Measurements from ENCODE around the gene FBXO9. TPM values are rescaled to one million over a fixed set of nuclear protein-coding genes. Genes with fewer than 3 reads are reported as not detected.

The FBXO9 gene
- total RNA-seq = 10 to 100 TPM; 70.5 to 93.6 TPM
- long read RNA-seq, transcript FBXO9-202 (13 exons, 3,418 nt) = major isoform, 40 of 54 reads
- long read RNA-seq, partial matches to known transcripts = 10 of 54 reads
- long read RNA-seq, other reads (novel, unspliced or antisense) = 4 of 54 reads

DNA sequence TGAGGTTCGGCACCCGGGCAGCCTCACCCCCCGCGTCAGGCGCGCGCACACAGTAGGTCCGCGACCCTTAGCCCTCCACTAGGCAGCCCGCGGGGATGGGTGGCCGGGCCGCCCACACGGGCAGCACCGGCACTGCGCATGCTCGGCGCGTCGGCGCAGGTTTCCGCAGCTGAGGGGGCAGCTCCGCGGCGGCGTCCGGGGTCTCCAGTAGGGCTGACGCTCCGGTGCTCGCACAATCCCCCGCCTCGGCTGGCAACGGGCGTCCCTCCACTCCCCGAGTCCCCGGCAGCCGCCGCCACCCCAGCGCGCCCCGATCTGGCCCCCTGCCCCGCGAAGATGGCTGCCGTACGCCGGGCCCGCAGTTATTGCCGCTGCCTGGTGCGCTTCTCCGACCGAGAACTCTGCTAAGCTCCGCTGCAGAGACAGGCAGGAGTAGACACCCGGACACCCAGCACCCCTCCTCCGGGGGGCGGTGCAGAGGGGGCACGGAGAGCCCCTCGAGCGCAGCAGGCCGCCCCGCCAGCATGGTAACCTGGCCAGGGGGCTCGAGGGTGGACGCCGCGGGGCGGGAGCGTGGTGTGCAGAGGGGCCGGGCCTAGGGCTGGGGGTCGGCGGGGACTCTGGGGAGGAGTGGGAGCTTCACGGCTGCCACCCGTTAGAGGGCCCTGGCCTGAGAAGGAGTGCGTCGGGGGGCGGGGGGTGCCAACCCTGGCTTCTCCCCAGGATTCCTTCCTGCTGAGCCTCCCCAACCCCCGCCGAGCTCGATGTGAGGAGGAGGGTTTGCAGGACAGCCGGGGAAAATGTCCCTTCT is at the start of gene FBXO9:
TSS of gene FBXO9 (plus strand) at position 139 of the 811 bp plus-strand sequence. CDS start at position 525, 386 bp downstream.
- ATAC-seq = peak; percentile 60
- peak; percentile 62 to 79 for DNase-seq
- intact Hi-C loops (cut with DNase I, micrococcal nuclease) = no loop called here

GRCh38 chr6:53015486-53015885 is 49.7 kb upstream of the FBXO9 start:
- ATAC-seq = no peak
- intact Hi-C loops (cut with DNase I, micrococcal nuclease) = no loop called here
- DNase-seq = no peak

GRCh38 chr6:53018446-53018845 is 46.8 kb upstream of the FBXO9 start:
- DNase-seq = no peak
- ATAC-seq = no peak
- intact Hi-C loops (cut with DNase I, micrococcal nuclease) = no loop called here

DNA sequence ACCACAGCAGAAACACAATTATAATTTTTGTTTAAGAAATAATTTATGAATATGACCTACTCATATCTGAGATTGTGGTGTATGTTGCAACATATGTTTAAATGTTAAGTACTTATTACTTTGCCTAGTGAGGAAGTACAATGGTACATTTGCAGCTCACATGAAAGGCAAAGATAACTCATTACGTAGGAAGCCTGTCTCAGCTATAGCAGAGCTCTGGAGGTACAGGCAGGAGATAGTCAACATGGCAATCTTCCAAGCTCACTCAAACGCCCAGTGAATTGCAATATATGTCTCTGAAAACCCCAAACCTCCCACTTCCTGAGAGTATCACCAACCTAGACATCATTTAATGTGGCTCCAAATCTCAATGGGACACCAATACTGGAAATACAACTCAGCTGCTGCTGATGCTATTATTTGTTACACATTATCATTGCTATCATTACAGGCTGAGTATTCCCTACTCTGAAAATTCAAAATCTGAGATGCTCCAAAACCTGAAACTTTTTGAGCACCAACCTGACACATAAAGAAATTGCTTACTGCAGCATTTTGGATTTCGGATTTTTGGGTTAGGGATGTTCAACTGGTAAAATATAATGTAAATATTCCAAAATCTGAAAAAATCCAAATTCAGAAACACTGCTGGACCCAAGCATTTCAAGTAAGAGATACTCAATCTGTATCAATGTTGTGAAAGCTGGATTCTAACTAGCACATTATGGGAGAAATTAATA is 45.0 kb upstream of the FBXO9 start:
- DNase-seq = no peak

DNA sequence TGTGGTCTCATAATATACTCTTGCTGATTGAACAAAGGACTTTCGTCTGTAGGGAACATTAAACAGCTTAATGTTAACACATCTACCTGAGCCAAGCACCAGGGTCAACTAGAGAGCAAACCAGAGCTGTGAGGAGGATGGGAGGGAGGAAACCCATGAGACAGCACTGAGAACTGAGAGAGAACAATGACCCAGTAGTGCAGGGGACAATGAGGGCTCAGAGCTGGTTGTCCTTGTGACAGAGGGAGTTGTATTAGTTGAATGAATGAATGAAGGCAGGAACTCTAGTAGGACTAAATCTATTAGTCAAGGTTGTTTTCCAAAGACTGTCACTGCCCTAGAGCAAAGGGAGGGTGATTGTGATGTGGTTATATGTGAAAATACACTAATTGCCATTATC is 41.9 kb upstream of the FBXO9 start:
- intact Hi-C loops (cut with DNase I, micrococcal nuclease) = no loop called here
- no peak for DNase-seq
- ATAC-seq = no peak

More for the DNA sequence above, 45.0 kb upstream of the FBXO9 start:
- no peak for ATAC-seq
- intact Hi-C loops (cut with DNase I, micrococcal nuclease) = no loop called here

DNA sequence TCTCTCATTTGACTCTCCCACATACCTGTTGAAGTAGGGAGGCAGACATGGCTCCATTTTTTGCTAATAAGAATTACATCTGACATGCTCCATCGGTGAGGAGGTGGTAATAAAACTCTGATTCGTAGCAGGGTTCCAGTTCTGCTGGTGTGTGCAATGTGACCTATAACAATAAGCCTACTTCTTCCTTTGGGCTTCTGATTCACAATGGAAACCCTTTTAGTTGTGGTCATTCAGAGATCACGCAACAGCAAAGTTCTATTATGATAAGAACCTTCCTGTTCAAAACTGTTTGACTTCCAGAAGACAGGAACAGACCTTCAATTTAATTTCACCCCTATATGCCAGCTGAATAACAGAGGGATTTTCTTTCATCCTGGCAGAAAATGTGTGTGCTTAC is 38.7 kb upstream of the FBXO9 start:
- no peak for DNase-seq
- intact Hi-C loops (cut with DNase I, micrococcal nuclease) = no loop called here
- no peak for ATAC-seq

DNA sequence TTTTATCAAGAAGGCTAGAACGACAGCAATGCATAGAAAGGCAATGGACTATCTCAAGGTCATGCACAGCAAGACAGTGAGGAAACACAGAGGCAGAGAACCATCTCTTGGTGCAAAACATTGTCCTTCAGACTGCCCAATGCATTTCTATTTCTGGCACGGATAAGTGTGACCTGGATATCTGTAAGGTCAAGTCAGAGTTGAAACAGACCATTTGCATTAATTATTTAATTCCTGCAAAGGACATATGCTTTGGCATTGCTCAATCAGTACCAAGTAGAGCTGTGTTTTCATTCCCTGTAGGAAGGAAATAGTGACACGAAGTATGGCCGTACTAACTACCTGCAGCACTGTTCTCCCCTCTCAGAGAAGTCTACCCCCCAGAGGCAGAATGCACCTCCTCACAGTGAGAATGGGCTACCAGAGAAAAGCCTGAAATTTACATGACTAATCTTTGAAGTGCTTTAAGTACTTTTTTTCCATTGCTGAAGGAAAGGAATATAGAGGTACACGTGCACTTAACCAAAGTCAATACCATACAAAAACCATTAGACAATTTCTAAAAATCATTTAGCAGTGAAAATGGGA is 38.0 kb upstream of the FBXO9 start:
- DNase-seq (no peak), ATAC-seq (no peak)
- intact Hi-C loops (cut with DNase I, micrococcal nuclease) = no loop called here

GRCh38 chr6:53028467-53028866 is 36.7 kb upstream of the FBXO9 start:
- intact Hi-C loops (cut with DNase I, micrococcal nuclease) = no loop called here
- ATAC-seq = peak; percentile 25

GRCh38 chr6:53029257-53029656 is 35.9 kb upstream of the FBXO9 start:
- DNase-seq (no peak), ATAC-seq (no peak)
- intact Hi-C loops (cut with DNase I, micrococcal nuclease) = no loop called here

More at GRCh38 chr6:53028467-53028866, 36.7 kb upstream of the FBXO9 start:
- DNase-seq = no peak

- intact Hi-C loops (cut with DNase I, micrococcal nuclease) = no loop called here
- no peak for DNase-seq
- ATAC-seq = no peak
Observed at GRCh38 chr6:53029761-53030160, 35.4 kb upstream of the FBXO9 start.

- no peak for ATAC-seq
- intact Hi-C loops (cut with DNase I, micrococcal nuclease) = no loop called here
- DNase-seq = no peak
Observed at GRCh38 chr6:53031281-53031680, 33.9 kb upstream of the FBXO9 start.

DNA sequence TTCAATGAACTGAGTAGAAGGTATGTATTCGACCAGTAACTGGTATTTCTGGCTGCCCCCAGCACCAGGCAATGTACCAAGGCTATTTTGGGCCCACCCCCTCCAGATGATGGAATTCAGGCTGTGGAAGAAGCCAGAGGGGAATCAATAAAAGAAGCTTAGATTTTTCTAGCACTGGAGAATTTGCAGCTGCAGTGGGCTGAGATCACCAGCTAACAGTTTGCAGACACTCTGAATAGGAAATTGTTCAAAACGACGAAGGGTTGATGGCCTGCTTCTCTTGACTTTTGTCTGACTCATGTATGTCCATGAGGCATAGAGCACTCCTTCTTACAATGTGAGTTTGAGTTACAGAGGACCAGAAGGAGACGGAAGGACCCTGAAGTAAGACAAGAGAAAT is 32.4 kb upstream of the FBXO9 start:
- intact Hi-C loops (cut with DNase I, micrococcal nuclease) = no loop called here
- ATAC-seq (no peak), DNase-seq (no peak)

GRCh38 chr6:53033764-53034163 is 31.4 kb upstream of the FBXO9 start:
- ATAC-seq (no peak), DNase-seq (no peak)
- intact Hi-C loops (cut with DNase I, micrococcal nuclease) = no loop called here

GRCh38 chr6:53035549-53036213 is 29.5 kb upstream of the FBXO9 start:
- DNase-seq = no peak
- no peak for ATAC-seq
- intact Hi-C loops (cut with DNase I, micrococcal nuclease) = no loop called here

GRCh38 chr6:53038141-53038540 is 27.1 kb upstream of the FBXO9 start:
- intact Hi-C loops (cut with DNase I, micrococcal nuclease) = no loop called here
- no peak for ATAC-seq

DNA sequence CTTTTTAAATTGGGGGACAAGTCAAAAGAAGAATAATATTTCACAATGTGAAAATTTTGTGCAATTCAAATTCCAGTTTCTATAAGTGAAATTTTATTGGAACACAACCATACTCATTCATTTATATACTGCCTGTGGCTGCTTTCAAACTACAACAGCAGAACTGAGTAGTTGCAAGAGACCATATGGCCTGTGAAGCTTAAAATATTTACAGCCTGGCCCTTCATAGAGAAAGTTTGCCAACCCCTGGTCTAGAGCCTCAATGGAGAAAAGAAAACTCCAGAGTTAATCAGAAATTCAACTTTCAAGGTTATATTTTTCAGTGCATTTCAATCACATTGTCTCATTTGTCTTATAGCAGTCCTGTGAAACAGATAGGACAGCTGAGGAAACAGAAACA is 26.6 kb upstream of the FBXO9 start:
- intact Hi-C loops (cut with DNase I, micrococcal nuclease) = no loop called here
- no peak for ATAC-seq
- no peak for DNase-seq

More at GRCh38 chr6:53038141-53038540, 27.1 kb upstream of the FBXO9 start:
- DNase-seq = no peak

GRCh38 chr6:53041356-53041755 is 23.8 kb upstream of the FBXO9 start:
- DNase-seq = no peak
- ATAC-seq = no peak
- intact Hi-C loops (cut with DNase I, micrococcal nuclease) = no loop called here

GRCh38 chr6:53042112-53042511 is 23.1 kb upstream of the FBXO9 start:
- ATAC-seq (no peak), DNase-seq (no peak)
- intact Hi-C loops (cut with DNase I, micrococcal nuclease) = no loop called here

DNA sequence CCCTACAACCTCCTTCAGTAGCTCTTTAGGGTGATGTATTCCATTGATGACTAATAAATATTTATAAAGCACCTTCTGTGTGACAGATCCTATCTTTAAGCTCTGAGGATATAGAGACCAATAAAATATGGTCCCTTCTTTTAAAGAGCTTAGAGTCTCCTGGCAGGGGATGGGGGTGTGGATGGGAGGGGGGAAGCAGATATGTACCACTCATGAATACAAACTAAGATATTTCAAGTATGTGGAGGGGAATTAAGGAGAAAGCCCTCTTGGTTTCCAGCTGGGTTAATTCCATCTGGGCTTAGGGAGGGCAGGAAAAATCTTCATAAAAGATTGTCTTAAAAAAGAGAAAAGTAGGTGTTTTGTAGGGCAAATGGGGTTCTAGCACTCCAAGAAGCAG is 21.6 kb upstream of the FBXO9 start:
- DNase-seq (no peak), ATAC-seq (no peak)
- intact Hi-C loops (cut with DNase I, micrococcal nuclease) = no loop called here
